Body of pancreas (tissue), 4 donors: ENCODE data around the gene SOX9. TPM values are rescaled to one million over a fixed set of nuclear protein-coding genes. Genes with fewer than 3 reads are reported as not detected.

Experiments
- ATAC-seq: fragments of 150-250 bp; one replicate; pipeline ENCODE4 v1.9.1; 2016
- DNase-seq, 4 donors: peaks; one replicate each; pipeline ENCODE4 v3.0.0-alpha.2; 2019
- H3K27ac ChIP-seq, 4 donors: fragments of 200-600 bp; sonication (generic); 1 replicate in 3 of 4; 2 replicates in 1 of 4; pipeline versions ENCODE4 v1.5.1 to v1.6.1; 2016 to 2019; ENCODE audit warnings: mild to moderate bottlenecking in 1 of 4, mixed read lengths in 1 of 4, moderate library complexity in 1 of 4
- H3K27me3 ChIP-seq, 2 donors: fragments of 200-600 bp; sonication (generic); one replicate each; pipeline ENCODE4 v1.6.0; 2016; ENCODE audit warnings: mild to moderate bottlenecking in 1 of 2
- H3K36me3 ChIP-seq, 2 donors: fragments of 200-600 bp; sonication (generic); replicated peaks in 1 of 2; 2 replicates each; pipeline ENCODE4 v1.5.1; 2016; ENCODE audit warnings: low read depth in 2 of 2; ENCODE audit not compliant: insufficient read depth in 1 of 2
- H3K4me1 ChIP-seq: fragments of 200-600 bp; sonication (generic); one replicate; pipeline ENCODE4 v1.6.0; 2016
- H3K4me3 ChIP-seq, 2 donors: fragments of 200-600 bp; sonication (generic); 1 replicate in 1 of 2; 2 replicates in 1 of 2; pipeline ENCODE4 v1.5.1; 2016 to 2019
- H3K9me3 ChIP-seq, 3 donors: fragments of 200-600 bp; sonication (generic); 1 replicate in 2 of 3; 2 replicates in 1 of 3; pipeline ENCODE4 v1.5.1; 2016
- POLR2A ChIP-seq, 3 donors: fragments of 450-650 bp; IDR thresholded peaks; one replicate each; pipeline ENCODE4 v1.6.1; 2016; ENCODE audit warnings: antibody characterized with exemption in 3 of 3, mild to moderate bottlenecking in 2 of 3
- WGBS, 2 donors: methylation state at CpG; one replicate each; pipeline ENCODE4 v1.1.5; 2017; 5-methylcytosine and 5-hydroxymethylcytosine counted together
- intact Hi-C: fragments of 100-400 bp; cut with DNase I; formaldehyde crosslinking; loops from one replicate; pipeline ENCODE4 v1.15.1; 2023
- total RNA-seq, 2 donors: library from RNA; depleted of rRNA; stranded (reverse); fragments of >200 nt; gene quantifications; one replicate each; pipeline ENCODE4 v1.1.0, GENCODE V29; 2016
- TF ChIP-seq, protein P1 (sequence below), 7 experiments: fragments of 450-650 bp in 4 of 7; fragments of 200-600 bp in 3 of 7; sonication (generic) in 3 of 7; IDR thresholded peaks; one replicate each; pipeline ENCODE4 v1.5.1; 2016 to 2019; ENCODE audit warnings: antibody characterized with exemption in 7 of 7

SOX9 gene
- total RNA-seq, 2 donors from 2014 or later: 35.8 to 47.5 TPM

DNA sequence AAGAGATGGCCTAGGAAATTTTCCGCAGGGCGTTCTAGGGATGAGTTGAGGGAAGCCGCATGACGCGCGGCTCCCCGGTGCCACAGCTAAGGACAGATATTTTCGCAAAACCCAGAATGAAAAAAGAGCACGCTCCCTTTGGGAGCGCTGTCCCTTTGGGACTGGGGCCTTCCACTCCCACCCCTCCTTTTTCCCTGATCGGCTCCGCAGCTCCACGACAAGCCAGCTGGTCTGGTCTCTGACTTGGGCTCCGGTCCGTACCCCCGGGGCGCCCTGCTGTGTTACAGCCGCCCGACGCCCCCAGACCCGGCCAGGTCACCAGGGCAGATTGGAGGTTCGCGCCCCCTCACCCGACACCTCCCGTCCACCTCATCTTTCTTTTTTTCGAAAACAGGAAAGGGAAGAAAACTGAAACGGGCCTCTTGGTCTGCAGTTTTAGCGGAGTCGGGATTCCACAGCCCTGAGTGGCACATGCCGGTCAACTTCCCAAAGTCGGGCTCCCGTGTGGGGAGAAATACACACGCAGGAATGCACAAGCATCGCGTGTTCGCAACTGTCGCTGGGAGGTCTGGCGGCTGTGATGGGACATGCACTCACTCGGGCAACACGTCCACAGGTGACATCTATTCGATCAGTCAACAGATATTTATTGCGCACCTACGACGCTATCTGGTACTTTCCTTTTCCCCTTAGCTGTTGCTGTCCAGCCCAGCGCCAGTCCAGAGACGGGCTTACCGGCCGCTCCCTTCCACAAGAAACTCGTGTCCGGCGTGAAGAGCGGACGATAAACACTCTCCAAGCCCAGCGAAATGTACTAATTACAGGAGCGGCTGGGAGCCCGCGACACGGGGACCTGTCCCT is 3.9 kb upstream of the SOX9 start:
- no peak overlapping the region for H3K4me3 ChIP-seq
- peak in 2 of 3 donors; percentile 24 to 28 for TF ChIP-seq POLR2A (IDR thresholded peaks at IDR 0.05)
- TF ChIP-seq, protein P1, sequence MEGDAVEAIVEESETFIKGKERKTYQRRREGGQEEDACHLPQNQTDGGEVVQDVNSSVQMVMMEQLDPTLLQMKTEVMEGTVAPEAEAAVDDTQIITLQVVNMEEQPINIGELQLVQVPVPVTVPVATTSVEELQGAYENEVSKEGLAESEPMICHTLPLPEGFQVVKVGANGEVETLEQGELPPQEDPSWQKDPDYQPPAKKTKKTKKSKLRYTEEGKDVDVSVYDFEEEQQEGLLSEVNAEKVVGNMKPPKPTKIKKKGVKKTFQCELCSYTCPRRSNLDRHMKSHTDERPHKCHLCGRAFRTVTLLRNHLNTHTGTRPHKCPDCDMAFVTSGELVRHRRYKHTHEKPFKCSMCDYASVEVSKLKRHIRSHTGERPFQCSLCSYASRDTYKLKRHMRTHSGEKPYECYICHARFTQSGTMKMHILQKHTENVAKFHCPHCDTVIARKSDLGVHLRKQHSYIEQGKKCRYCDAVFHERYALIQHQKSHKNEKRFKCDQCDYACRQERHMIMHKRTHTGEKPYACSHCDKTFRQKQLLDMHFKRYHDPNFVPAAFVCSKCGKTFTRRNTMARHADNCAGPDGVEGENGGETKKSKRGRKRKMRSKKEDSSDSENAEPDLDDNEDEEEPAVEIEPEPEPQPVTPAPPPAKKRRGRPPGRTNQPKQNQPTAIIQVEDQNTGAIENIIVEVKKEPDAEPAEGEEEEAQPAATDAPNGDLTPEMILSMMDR (IDR thresholded peaks at IDR 0.05): no peak
- ATAC-seq (no peak), DNase-seq (peak in 3 of 4 donors; percentile 23 to 35 (median 25))
- no peaks in the 10 kb centered on the region for H3K9me3 ChIP-seq
- 47 to 57% methylated on average over 56 to 58 of the region's 58 CpGs for WGBS, 2 donors
- intact Hi-C loops: loop anchor here (10.0 kb wide), 1 partner anchor 642 kb away; no protein-coding TSS in a partner anchor
- peak overlapping the region; percentile 65 to 96 (median 76) for H3K27ac ChIP-seq
- H3K27me3 ChIP-seq: no peaks in the 10 kb centered on the region
- H3K4me1 ChIP-seq: peaks cover 11% of the 10 kb centered on the region
- H3K36me3 ChIP-seq: no peaks in the 10 kb centered on the region

DNA sequence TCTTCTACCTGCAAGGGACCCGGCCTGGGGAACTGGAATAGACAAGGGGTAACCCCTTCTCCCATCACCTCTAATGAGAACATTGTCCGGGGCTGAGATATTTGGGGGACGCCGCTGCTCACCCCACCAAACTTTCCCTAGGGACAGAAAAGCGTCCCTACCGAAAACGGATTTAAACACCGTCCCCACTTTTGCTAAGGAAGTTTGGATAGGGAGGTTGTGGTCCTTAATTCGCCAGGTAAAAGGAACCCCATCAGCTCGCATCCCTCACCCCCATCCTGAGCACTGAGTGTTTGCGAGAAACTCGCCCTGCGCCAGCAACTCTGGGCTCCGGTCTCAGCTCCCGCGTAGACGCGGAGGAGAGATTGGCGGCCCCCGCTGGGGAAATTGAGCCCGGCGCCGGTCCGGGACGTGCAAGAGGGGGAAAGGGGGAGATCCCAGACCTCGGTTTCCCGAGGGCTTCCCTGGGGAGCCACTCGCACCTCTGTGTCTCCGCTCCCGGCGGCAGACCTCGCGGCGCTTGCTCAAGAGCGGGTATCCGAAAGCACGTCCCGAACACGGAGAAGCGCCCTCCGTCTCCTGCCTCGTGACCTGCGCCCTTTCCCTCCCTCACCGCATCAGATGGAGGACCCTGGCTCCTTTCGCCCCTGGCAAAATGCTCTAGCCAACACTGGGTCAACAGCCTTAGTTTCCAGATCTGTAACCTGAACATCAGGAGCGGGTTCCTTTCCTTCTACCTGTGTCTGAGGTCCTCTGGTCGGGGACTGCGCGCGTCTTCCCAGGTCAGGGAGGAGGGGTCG is 3.1 kb upstream of the SOX9 start:
- H3K36me3 ChIP-seq: no peaks in the 10 kb centered on the region
- peak overlapping the region; percentile 29 to 96 (median 76) for H3K27ac ChIP-seq
- no peak for ATAC-seq
- WGBS, 2 donors: 34 to 60% methylated on average over 20 to 50 of the region's 51 CpGs
- H3K27me3 ChIP-seq: no peaks in the 10 kb centered on the region
- DNase-seq: peak; percentile 17 to 38 (median 36)
- intact Hi-C loops: loop anchor here (10.0 kb wide), 1 partner anchor 643 kb away; no protein-coding TSS in a partner anchor
- peak overlapping the region in 1 of 2 donors; percentile 5 for H3K4me3 ChIP-seq
- TF ChIP-seq, protein P1 (IDR thresholded peaks at IDR 0.05): no peak
- no peak for TF ChIP-seq POLR2A (IDR thresholded peaks at IDR 0.05)
- no peaks in the 10 kb centered on the region for H3K9me3 ChIP-seq
- peaks cover 13% of the 10 kb centered on the region for H3K4me1 ChIP-seq

GRCh38 chr17:72118335-72119076 is 2.3 kb upstream of the SOX9 start:
- intact Hi-C loops: loop anchor here (10.0 kb wide), 1 partner anchor 644 kb away; no protein-coding TSS in a partner anchor
- DNase-seq (peak; percentile 82 to 83 (median 82)), ATAC-seq (peak; percentile 22)
- Histone ChIP-seq H3K36me3 (no peaks in the 10 kb centered on the region), H3K27ac (peak overlapping the region; percentile 29 to 96 (median 94)), H3K9me3 (no peaks in the 10 kb centered on the region), H3K27me3 (no peaks in the 10 kb centered on the region), H3K4me3 (no peak overlapping the region), H3K4me1 (peaks cover 21% of the 10 kb centered on the region)
- 5 to 8% methylated on average over 21 to 24 of the region's 24 CpGs for WGBS, 2 donors
- peak in 2 of 3 donors; percentile 25 to 38 for TF ChIP-seq POLR2A (IDR thresholded peaks at IDR 0.05)
- TF ChIP-seq, protein P1 (IDR thresholded peaks at IDR 0.05): peak; percentile 76 to 96 (median 94)

DNA sequence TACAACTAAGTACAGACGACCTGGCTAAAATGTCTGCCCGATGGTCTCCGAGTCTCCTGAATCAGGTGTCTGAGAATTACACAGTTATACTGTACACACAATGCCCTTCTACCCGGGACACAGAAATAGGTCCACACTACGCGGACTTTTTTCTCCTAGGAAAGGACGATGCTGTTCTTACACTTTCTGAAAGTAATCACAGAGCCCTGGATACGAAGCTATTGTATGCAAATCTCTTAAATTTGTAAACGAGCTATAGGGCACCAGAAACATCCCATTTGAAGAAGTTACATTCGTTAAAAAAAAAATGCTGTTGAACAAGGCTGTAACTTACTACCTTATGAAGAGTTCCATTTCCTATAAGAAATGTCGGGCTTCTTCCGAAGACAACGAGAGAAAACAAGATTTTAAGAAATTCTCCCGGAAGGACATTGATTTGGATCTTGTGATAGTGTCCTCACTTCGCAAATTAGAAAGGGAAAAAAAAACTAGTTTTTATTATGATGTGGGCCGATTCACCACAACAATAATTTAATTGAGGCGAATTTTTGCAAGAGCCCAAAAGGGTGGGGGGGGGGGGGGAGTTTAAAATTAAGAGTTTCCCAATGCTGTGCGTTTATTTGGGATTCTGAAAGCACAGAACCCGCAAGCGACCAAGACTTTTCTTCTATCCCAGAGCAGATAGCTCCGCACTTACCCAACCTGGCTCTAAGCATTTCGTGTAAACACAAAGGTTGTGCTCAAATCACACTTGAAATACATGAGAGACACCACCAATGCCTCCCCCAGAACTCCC is 1.5 kb upstream of the SOX9 start:
- DNase-seq (no peak), ATAC-seq (no peak)
- intact Hi-C loops: loop anchor here (10.0 kb wide), 1 partner anchor 644 kb away; no protein-coding TSS in a partner anchor
- Histone ChIP-seq H3K36me3 (no peaks in the 10 kb centered on the region), H3K4me3 (peak overlapping the region in 1 of 2 donors; percentile 44), H3K27ac (peak overlapping the region; percentile 86 to 96 (median 94)), H3K4me1 (peaks cover 26% of the 10 kb centered on the region), H3K9me3 (no peaks in the 10 kb centered on the region), H3K27me3 (no peaks in the 10 kb centered on the region)
- 6 to 14% methylated on average over 22 of the region's 22 CpGs for WGBS, 2 donors
- TF ChIP-seq, protein P1 (IDR thresholded peaks at IDR 0.05): no peak
- no peak for TF ChIP-seq POLR2A (IDR thresholded peaks at IDR 0.05)
